Activated CD4-positive, alpha-beta T cell treated with anti-CD3 and anti-CD28 coated beads, Interleukin-2, amount 50 U/mL, for 24 hours (primary cell): ENCODE measurements around the gene VRK2.

Experiments used
- DNase-seq, 2 donors: peaks; one replicate each; pipeline ENCODE4 v3.0.0-alpha.2; 2020; ENCODE audit warnings: low read depth in 1 of 2, low spot score in 1 of 2

Gene VRK2

DNA sequence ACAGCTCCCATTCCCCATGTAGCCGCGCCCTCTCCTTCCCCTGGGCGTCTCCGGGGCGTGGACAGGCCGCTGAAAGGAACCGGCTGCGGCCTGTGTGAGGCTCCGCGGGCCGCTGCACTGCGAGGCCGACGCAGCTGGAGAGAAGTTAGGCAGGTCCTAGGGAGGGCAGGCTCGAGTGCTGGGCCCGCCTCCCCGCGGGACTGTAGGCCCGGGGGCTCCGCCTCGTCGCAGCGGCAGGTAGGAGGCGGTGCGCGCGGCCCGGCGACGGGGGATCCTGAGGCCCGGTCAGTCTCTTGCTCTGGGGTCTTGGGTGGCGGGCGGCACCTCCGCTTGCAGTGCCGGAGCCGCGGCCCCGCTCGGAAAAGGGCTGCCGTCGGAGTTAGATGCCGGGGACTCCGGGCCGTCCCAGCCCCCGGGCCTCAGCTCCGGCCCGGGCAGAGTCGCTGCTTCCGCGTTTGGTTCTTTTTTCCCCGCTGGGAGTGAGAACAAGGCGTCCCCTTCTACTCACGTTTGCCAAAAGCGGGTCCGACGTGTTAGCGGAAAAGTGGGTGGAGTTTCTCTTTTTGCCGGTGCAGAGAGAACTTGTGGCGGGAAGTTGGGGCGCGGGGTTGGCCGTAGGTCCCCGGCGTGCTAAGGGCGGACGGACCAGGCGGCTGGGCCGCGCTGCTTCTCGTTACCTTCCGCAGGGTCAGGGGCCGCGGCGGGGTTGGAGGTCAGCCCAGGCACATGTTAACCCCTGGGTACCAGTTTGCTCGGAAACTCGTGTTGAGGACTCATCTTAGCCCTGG lies at the start of gene VRK2:
VRK2 (plus strand) TSS at position 222 of the 788 bp plus-strand sequence. CDS start 2,026 bp downstream, outside the sequence.
- DNase-seq = peak; percentile 58 to 79

DNA sequence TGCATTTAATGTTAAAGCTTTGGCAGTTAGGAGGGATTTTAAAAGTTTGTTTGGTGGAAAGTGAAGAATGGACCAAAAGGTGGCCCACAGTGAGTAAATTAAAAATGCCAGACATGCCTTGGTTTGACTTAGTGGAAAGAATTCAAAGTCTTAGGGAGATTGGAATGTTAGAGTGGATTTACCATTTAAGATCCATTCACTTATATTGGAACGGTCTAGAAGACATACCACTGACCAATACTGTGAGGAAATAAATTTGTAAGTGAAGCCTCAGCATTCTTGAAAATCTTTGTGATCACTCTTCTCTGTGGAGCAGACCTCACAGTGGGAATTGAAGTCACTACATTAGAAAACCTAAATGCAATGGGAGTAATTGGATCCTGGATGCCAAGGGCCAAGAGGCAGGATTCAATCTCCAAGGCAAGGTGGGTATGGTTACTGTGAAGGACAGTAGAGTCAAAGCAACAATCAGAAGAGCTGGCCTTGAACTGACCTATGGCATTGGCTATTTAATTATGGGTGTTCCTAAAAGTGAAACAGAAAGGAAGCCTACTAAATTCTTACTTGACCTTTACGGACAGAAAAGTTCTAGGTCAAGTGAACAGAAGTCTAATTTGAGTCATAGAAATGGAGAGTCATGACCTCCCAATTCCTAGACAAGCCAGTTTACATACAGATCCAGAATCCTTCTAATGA lies 40.2 kb upstream of the VRK2 start:
- no peak for DNase-seq

- no peak for DNase-seq
Measured at GRCh38 chr2:58006952-58007284, 39.7 kb upstream of the VRK2 start.

GRCh38 chr2:58010599-58010998 lies 36.0 kb upstream of the VRK2 start:
- DNase-seq = no peak

GRCh38 chr2:58019229-58019628 lies 27.4 kb upstream of the VRK2 start:
- DNase-seq = no peak

- DNase-seq = no peak
Measured at GRCh38 chr2:58025150-58025933, 21.3 kb upstream of the VRK2 start.

DNA sequence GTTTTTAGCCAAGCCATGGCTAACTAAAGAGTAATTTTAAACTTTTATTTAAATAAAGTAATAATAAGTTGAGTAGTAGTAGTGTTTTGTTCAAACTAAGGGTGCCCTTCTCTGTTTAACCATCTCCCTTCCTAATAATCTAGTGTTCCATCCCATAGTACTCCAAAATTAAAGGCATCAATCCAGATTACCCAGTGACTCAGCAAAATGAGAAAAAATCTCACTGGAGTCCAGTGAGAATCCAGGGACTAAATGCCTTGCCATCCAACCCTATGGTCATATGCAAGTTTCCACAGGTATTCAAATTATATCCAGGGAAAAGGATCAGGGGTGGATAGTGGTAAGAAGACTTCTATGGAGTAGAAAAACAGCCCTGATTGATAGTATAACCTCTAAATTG lies 19.6 kb upstream of the VRK2 start:
- DNase-seq = no peak

- no peak for DNase-seq
Measured at GRCh38 chr2:58030771-58031170, 15.8 kb upstream of the VRK2 start.

DNA sequence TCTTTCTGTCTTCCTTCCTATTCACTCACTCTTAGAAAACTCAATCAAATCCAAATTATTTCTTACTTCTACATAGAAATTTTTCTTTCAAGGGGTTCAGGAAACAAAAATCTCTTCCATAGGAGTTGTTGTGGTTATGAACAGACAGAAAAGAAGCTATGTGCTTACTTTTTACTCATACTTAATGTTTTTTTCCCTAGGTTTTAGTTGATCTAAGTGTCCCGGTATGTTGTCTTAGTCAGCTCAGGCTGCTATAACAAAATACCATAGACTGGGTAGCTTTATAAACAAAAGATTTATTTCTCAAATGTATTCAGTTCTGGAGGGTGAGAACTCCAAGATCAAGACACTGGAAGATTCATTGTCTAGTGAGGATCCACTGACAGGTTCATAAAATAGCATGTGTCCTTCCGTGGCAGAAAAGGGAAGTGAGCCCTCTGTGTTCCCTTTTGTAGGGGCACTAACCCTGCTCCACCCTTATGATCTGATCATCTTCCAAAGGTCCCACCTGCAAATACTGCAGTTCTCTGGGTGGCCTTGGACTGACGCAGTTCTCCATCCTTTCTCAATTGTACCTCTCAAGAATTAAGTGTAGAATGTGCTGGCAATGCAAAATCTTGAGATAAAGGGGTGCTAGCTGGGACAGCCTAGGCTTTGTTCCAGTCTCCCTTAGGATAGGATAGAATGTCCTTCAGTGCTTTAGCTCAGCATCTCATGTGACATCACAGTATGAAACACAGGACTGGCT lies 14.4 kb upstream of the VRK2 start:
- DNase-seq = no peak

DNA sequence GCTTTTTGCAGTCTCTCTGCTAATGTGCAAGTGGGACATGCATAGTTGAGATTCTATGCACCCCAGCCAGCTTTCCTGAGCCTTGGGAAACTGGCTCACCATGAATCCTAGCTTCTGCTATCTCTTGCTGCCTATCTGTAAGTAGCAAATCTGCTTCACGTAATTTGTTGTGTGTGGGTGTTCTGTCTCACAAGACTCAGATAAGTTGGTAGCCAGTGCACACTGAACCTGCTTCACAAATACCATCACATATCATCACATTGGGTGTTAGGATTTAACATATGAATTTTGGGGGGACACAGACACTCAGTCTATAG lies 13.9 kb upstream of the VRK2 start:
- no peak for DNase-seq

GRCh38 chr2:58033530-58033929 lies 13.1 kb upstream of the VRK2 start:
- no peak for DNase-seq

GRCh38 chr2:58035352-58035751 lies 11.3 kb upstream of the VRK2 start:
- DNase-seq = no peak

- no peak for DNase-seq
Measured at GRCh38 chr2:58039170-58039611, 7.4 kb upstream of the VRK2 start.

- peak in 1 of 2 donors; percentile 53 for DNase-seq
Measured at GRCh38 chr2:58042486-58042970, 4.1 kb upstream of the VRK2 start.

DNA sequence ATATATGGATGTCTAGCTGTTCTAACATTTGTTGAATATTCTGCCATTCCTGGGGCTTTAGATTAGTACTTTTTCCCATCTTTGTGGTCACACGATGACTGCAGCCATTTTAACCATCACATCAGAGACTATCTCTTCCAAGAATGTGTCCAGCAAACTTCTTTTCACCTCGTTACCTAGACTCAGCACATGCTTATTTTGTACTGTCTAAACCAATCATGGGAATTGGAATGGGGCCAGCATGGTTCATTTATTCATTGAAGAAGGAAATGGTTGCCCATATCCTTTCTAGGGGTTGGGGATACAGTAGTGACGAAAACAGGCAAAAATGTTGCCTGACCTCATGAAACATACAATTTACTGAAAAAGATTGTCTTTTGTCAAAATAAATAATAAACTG lies 2.5 kb upstream of the VRK2 start:
- DNase-seq = no peak

GRCh38 chr2:58045580-58046334 lies 849 bp upstream of the VRK2 start:
- no peak for DNase-seq

- DNase-seq = no peak
Measured at GRCh38 chr2:58046335-58046584, 346 bp upstream of the VRK2 start.

- DNase-seq = no peak
Measured at GRCh38 chr2:58047373-58047935, 848 bp downstream of the VRK2 start.

GRCh38 chr2:58047961-58048360 lies 1.4 kb downstream of the VRK2 start:
- DNase-seq = no peak

- no peak for DNase-seq
Measured at GRCh38 chr2:58051445-58051844, 4.8 kb downstream of the VRK2 start.
